GM12872 (cell line): ENCODE measurements around the gene FNDC5.

ENCODE experiments used
- TF ChIP-seq, protein P1 (sequence below): IDR thresholded peaks from 3 replicates; pipeline ENCODE4 v1.5.1; 2011; ENCODE audit warnings: low read depth, mild to moderate bottlenecking, low read length, moderate library complexity; ENCODE audit not compliant: insufficient read depth

The FNDC5 gene

DNA sequence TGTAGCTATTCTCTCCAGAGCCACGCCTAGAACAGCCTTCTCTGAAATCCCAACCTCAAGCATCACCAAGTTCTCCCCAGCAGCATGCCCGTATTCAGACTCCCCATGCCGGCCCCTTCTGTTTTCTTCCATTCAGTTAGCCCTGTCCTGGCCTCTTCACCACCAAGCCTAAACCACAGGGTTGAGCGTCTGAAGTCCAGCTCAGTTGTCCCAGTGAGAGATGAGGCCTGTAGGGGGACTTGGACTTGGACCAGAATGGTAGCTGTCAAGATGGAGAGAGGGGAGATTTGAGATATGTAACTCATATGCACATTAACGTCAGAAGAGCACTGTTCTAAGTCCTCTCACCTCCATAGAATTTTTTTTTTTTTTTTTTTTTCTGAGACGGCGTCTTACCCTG, 35.9 kb upstream of the FNDC5 start:
- TF ChIP-seq, protein P1, sequence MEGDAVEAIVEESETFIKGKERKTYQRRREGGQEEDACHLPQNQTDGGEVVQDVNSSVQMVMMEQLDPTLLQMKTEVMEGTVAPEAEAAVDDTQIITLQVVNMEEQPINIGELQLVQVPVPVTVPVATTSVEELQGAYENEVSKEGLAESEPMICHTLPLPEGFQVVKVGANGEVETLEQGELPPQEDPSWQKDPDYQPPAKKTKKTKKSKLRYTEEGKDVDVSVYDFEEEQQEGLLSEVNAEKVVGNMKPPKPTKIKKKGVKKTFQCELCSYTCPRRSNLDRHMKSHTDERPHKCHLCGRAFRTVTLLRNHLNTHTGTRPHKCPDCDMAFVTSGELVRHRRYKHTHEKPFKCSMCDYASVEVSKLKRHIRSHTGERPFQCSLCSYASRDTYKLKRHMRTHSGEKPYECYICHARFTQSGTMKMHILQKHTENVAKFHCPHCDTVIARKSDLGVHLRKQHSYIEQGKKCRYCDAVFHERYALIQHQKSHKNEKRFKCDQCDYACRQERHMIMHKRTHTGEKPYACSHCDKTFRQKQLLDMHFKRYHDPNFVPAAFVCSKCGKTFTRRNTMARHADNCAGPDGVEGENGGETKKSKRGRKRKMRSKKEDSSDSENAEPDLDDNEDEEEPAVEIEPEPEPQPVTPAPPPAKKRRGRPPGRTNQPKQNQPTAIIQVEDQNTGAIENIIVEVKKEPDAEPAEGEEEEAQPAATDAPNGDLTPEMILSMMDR: no peak

- TF ChIP-seq, protein P1: no peak
These were observed 34.1 kb upstream of the FNDC5 start for GRCh38 chr1:32904797-32905196.

DNA sequence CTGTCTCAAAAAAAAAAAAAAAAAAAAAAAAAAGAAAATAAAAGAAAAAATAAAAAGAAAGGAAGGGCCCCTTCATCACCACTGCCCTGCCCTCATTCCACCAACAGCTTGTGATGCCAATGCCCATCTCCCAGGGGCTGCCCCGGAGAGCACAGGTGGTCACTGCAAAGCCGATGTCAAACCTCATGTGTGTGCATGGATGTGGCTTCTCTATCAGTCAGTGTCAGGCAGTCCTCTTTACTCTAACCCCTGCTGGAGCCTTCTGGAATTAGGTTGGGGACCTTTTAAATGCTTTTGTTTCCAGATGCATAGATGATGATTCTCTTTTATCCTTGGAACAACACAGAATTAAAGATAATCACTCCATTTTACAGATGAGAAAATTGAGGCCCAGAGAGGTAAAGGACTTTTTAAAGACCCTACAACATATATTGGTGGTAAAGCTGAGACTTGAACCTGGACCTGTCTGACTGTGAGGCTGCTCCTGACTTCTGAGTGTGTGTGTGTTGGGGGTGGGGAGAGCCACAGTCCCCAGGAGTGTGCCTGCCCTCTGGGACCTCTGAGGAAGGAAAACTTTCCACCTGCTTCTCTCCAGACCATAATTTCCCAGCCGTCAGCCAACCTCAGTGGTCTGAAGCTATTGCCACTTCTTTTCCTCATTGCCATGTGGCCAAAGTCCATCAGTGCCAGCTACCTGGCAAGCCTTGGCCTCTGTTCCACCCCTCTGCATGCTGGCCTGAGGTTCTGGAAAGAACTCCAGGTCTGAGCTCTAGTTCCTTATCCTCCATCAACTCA, 33.5 kb upstream of the FNDC5 start:
- TF ChIP-seq, protein P1: no peak

GRCh38 chr1:32902535-32902920, 31.8 kb upstream of the FNDC5 start:
- TF ChIP-seq, protein P1: no peak

DNA sequence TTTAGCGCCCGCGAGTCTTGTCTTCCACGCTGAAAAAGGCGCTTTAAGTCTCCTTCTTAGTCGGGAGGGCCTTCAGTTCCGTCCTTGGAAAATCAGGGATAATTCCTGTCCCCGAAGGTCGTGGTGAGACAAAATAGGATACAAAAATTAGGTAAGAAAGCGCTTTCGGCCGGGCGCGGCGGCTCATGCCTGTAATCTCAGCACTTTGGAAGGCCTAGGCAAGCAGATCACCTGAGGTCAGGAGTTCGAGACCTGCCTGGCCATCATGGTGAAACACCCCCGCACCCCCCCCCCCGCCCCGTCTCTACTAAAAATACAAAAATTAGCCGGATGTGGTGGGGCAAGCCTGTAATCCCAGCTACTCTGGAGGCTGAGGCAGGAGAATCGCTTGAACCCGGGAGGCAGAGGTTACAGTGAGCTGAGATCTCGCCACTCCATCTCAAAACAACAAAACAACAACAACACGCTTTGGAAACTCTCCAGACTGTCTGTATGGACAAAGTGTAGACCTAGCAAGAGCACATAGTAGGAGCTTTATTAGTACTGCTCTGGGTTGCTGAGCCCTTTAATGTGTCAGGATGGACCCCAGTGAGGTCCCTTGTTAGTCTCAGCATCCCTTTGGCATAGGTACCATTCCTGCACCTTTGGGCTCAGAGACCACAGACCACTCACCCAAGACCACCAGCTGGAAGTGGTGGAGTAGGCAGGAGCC, 31.3 kb upstream of the FNDC5 start:
- TF ChIP-seq, protein P1: no peak

DNA sequence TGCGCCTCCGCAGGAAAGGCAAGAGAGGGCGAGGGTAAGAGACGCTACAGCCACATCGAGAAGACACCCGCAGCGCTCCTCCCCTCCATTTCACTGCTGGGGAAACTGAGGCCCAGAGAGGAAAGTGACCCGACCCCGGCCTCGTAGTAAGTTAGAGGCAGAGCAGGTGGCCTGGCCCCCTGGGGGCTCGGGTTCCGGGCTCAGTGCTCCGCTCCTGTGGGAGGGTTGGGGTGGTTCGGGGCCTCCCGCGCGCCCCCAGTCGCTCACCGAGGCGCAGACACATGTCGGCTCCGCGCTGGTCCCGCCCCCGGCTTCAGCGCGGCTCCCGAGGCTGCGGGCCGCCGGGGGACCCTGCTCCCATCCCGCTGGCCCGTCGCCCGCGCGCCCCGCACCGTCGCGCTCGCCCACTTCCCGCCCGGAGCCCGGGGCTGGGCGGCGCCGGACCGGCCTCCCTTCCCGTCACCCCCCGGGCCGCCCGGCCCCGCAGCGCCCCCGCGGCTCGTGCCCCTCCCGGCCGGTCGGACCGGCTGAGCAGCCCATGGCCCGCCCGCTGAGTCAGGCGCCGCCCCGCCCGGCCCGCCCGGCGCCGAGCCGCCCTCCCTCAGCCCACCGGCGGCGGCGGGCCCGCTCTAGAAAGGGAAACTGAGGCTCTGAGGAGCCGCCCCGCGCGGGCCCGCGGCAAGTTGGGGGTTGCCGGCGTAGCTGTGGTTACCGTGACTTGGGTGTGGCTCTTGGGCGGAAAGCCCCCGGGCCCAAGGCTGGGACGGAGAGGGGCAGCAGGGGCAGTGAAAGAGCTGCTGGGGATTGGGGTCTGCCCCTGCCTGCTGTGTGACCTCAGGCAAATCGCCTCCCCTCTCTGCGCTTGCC, 30.5 kb upstream of the FNDC5 start, which contains the start of gene TMEM54:
Gene TMEM54, minus strand, starts transcription at position 434 of the 867 bp plus-strand sequence. Its CDS starts 151 bp downstream, at position 283.
- TF ChIP-seq, protein P1: no peak

- TF ChIP-seq, protein P1: no peak
These were observed 29.8 kb upstream of the FNDC5 start for GRCh38 chr1:32900371-32900955.
